ENCODE data around the gene CDH13.

The CDH13 gene

GRCh38 chr16:83722456-83723183 lies 1095.9 kb downstream of the CDH13 start:
- DNase-seq (ENCODE audit: extremely low read depth, insufficient read length): no peak
- H3K36me3 ChIP-seq (ENCODE audit: control insufficient read depth, insufficient read depth, low read length): no peaks in the 10 kb centered on the region
- no peak for TF ChIP-seq CTCF (IDR thresholded peaks at IDR 0.05; ENCODE audit: insufficient read depth, low read length, poor library complexity, severe bottlenecking)
- no peaks in the 10 kb centered on the region; the same call in 1 of the 2 replicates for H3K27me3 ChIP-seq (replicated peaks; ENCODE audit: control insufficient read depth, insufficient read depth, low read length)
- no peak overlapping the region for H3K4me3 ChIP-seq (replicated peaks; ENCODE audit: low read depth, low read length)

- H3K36me3 ChIP-seq (ENCODE audit: control insufficient read depth, insufficient read depth, low read length): no peaks in the 10 kb centered on the region
- no peak for TF ChIP-seq CTCF (IDR thresholded peaks at IDR 0.05; ENCODE audit: insufficient read depth, low read length, poor library complexity, severe bottlenecking)
- no peak for DNase-seq (ENCODE audit: extremely low read depth, insufficient read length)
- H3K4me3 ChIP-seq (replicated peaks; ENCODE audit: low read depth, low read length): no peak overlapping the region
- no peaks in the 10 kb centered on the region; the same call in 1 of the 2 replicates for H3K27me3 ChIP-seq (replicated peaks; ENCODE audit: control insufficient read depth, insufficient read depth, low read length)
These were observed 1096.5 kb downstream of the CDH13 start for GRCh38 chr16:83723244-83723643.

GRCh38 chr16:83723901-83724300 lies 1097.1 kb downstream of the CDH13 start:
- DNase-seq (ENCODE audit: extremely low read depth, insufficient read length): no peak
- H3K36me3 ChIP-seq (ENCODE audit: control insufficient read depth, insufficient read depth, low read length): no peaks in the 10 kb centered on the region
- H3K4me3 ChIP-seq (replicated peaks; ENCODE audit: low read depth, low read length): no peak overlapping the region
- no peak for TF ChIP-seq CTCF (IDR thresholded peaks at IDR 0.05; ENCODE audit: insufficient read depth, low read length, poor library complexity, severe bottlenecking)
- H3K27me3 ChIP-seq (replicated peaks; ENCODE audit: control insufficient read depth, insufficient read depth, low read length): no peaks in the 10 kb centered on the region; the same call in 1 of the 2 replicates

- DNase-seq (ENCODE audit: extremely low read depth, insufficient read length): no peak
- Histone ChIP-seq H3K27me3 (replicated peaks; ENCODE audit: control insufficient read depth, insufficient read depth, low read length) (no peaks in the 10 kb centered on the region; the same call in 1 of the 2 replicates), H3K4me3 (replicated peaks; ENCODE audit: low read depth, low read length) (no peak overlapping the region), H3K36me3 (ENCODE audit: control insufficient read depth, insufficient read depth, low read length) (no peaks in the 10 kb centered on the region)
- TF ChIP-seq CTCF (IDR thresholded peaks at IDR 0.05; ENCODE audit: insufficient read depth, low read length, poor library complexity, severe bottlenecking): no peak
These were observed 1097.8 kb downstream of the CDH13 start for GRCh38 chr16:83724585-83724984.

- Histone ChIP-seq H3K36me3 (ENCODE audit: control insufficient read depth, insufficient read depth, low read length) (no peaks in the 10 kb centered on the region), H3K4me3 (replicated peaks; ENCODE audit: low read depth, low read length) (no peak overlapping the region), H3K27me3 (replicated peaks; ENCODE audit: control insufficient read depth, insufficient read depth, low read length) (no peaks in the 10 kb centered on the region; the same call in 1 of the 2 replicates)
- TF ChIP-seq CTCF (IDR thresholded peaks at IDR 0.05; ENCODE audit: insufficient read depth, low read length, poor library complexity, severe bottlenecking): no peak
- no peak for DNase-seq (ENCODE audit: extremely low read depth, insufficient read length)
These were observed 1098.5 kb downstream of the CDH13 start for GRCh38 chr16:83725313-83725712.
